Cortex of kidney (tissue), 1 donor: ENCODE results near the gene ATP5MC2.
"Not testable (repeated sequence)": the region's sequence is repeated elsewhere in the genome, so short reads cannot be mapped to it uniquely, and the experiment has no call there.

Experiments used
- DNase-seq: peaks from one replicate; lab custom pipeline; 2025; lab: John Stamatoyannopoulos, UW

Gene ATP5MC2

DNA sequence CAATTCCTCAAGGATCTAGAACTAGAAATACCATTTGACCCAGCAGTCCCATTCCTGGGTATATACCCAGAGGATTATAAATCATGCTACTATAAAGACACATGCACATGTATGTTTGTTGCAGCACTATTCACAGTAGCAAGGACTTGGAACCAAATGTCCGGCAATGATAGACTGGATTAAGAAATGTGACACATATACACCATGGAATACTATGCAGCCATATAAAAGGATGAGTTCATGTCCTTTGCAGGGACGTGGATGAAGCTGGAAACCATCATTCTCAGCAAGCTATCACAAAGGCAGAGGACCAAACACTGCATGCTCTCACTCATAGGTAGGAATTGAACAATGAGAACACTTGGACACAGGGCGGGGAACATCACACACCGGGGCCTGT, 29.6 kb downstream of the ATP5MC2 start:
- DNase-seq, result not testable (repeated sequence)

DNA sequence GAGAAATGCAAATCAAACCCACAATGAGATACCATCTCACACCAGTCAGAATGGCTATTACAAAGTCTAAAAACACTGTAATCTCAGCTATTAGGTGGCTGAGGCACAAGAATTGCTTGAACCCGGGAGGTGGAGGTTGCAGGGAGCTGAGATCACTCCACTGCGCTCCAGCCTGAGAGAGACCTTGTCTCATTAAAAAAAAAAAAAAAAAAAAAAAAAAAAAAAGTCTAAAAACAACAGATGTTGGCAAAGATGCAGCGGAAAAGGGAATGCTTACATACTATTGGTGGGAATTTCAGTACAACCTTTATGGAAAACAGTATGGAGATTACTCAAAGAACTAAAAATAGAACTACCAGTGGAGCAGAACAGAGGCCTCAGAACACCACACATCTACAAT, 30.7 kb downstream of the ATP5MC2 start:
- no peak for DNase-seq

DNA sequence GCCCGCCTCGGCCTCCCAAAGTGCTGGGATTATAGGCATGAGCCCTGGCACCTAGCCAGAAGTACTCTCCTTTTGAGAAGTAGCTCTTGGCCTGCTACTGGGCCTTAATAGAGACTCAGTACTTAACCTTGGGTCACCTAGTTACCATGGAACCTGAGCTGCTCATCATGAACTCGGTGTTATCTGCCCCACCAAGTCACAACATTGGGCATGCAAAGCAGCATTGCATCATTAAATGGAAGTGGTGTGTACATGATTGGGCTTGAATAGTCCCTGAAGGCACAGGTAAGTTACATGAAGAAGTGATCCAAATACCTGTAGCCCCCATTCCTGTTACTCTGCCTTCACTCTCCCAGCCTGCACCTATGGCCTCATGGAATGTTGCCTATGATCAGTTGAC, 31.8 kb downstream of the ATP5MC2 start:
- no peak for DNase-seq

DNA sequence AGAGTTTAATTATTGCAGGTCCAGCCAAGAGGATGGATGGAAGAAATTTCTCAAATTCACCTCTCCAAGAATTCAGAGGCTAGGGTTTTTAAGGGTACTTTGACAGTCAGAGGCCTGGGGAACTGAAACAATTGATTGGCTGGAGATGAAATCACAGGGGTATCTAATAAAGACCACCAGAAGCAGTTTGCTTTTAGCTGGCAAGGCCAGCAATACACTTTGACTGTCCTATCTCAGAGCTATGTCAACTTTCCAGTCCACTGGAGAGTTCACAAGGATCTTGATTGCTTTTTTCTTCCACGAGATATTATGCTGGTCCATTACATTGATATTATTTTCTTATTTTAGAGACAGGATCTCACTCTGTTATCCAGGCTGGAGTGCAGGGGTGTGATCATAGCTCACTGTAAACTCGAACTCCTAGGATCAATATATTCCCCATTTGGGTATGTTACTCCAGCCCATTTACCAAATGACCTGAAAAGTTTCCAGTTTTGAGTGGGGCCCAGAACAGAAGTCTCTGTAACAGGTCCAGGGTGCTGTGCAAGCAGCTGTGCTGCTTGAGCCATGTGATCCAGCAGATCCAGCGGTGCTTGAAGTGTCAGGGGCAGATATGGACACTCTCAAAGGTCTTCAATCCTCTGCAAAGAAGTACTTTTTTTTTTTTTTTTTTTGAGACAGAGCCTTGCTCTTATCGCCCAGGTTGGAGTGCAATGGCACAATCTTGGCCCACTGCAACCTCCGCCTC, 32.5 kb downstream of the ATP5MC2 start:
- no peak for DNase-seq

DNA sequence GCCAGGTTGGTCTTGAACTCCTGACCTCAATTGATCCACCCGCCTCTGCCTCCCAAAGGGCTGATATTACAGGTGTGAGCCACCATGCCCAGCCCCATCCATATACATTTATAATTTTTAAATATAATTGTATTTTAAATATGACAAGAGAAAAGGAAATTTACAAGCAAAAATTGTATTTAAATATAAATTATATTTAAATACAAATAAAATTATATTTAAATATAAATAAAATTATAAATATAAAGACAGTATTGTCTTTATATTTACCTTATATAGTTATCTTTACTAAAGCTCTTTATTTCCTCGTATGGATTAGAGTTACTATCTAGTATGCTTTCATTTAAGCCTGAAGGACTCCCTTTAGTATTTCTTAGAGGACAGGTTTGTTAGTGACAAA, 37.8 kb downstream of the ATP5MC2 start:
- DNase-seq, result no peak

DNA sequence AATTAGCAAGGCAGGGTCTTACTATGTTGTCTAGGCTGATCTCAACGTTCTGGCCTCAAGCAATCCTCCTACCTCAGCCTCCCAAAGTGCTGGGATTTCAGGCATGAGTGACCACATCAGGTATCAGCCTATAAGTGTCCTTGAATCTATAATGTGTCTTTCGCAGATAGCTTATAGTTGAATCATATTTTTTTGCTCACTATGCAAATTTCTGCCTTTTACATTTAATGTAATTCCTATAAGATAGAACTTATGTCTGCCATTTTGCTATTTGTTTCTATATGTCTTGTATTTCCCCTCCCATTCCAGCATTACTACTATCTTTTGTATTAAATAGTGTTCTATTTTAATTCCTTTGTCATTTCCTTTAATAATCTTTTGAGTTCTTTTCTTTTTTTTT, 39.2 kb downstream of the ATP5MC2 start:
- DNase-seq, result no peak

DNA sequence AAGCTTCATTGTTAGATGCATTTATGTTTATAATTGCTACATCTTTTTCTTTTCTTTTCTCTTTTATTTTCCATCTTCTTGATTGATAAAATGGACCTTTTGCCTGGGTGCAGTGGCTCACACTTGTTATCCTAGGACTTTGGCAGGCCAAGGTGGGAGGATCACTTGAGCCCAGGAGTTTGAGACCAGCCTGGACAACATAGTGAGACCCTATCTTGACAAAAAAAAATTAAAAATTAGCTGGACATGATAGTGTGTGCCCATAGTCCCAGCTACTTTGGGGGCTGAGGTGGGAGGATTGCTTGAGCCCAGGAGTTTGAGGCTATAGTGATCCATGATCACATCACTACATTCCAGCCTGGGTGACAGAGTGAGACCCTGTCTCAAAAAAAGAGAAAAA, 40.2 kb downstream of the ATP5MC2 start:
- not testable (repeated sequence) for DNase-seq

DNA sequence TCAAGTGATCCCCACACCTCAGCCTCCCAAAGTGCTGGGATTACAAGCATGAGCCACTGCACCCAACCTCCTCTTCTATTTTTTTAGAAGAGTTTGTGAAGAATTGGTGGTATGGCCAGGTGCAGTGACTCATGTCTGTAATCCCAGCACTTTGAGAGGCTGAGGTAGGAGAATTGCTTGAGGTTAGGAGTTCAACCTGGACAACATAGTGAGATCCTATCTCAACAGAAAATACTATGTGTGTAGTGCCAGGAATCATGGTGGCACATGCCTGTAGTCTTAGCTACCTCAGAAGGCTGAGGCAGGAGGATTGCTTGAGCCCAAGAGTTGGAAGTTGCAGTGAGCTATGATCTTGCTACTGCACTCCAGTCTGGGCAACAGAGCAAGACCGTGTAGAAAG, 44.2 kb downstream of the ATP5MC2 start:
- DNase-seq, result no peak

DNA sequence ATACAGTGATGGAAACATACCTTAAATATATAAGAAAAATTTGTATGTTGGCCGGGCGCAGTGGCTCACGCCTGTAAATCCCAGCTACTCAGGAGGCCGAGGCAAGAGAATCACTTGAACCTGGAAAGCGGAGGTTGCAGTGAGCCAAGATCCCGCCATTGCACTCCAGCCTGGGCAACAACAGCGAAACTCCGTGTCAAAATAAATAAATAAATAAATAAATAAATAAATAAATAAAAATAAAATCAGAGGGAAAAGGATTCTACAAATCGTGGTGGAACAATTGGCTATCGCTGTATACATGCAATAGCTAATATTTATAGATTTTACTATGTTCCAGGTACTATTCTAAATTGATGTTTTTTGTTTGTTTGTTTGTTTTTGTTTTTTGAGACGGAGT, 48.0 kb downstream of the ATP5MC2 start:
- no peak for DNase-seq

DNA sequence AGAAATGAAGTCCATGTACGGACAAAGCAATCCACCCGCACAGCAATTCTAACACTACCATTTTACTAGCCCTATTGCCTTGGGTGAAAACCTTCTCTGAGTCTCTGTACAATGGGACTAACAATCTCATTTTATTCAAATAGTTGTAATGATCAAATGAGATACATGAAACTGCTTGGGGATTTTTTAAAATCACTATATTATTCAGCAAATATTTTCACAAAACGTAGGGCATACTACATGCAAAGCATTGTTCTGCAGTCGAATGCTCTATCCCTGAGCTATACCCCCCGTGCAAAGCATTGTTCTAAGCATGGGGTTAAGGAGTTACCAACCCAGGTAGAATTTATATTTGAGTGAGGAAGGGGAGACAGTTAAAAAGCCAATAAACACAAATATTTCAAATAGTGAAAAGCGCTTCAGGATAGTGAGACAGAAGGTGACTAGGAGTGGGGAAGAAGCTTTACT, 49.1 kb downstream of the ATP5MC2 start:
- DNase-seq, result no peak

DNA sequence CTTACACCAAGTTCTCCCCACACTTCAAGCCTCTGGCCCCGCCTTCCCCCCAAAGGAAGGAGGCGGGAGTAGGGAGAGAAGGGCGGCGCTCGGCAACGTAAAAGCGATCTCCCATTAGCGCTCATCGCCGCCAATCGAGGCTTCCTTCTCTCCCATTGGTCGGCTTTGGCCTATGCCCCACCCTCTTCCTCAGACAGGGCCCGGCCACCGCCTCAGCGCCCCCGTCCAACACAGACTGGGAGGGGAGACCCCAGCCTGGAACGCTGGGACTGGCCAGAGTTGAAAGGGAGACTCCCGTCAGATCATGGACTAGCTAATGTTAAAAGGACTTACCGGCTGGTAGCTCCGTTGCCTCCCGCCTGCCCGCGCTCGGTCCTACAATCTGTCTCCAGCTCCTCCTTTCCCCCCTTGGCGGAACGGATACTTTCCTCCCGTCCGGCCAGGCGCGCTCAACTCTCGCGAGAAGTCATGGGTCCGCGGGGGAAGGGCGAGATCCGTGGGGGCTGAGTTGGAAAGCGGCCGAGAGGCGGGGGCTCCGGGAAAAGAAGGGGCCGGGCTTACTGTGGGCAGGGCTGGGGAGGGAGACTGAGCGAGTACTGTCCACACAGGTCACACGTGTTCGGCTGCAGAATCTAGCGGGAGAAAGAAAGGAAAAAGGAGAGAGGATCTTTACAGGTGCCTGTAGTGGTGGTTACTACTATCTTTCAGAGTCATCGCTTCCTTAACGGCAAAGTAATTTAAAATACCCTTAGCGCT, 49.8 kb downstream of the ATP5MC2 start, which contains the start of gene ATF7:
Gene ATF7 (minus strand): TSS at position 437 of the 756 bp plus-strand sequence. CDS start 25,382 bp downstream, outside the sequence.
- peak; percentile 89 for DNase-seq

DNA sequence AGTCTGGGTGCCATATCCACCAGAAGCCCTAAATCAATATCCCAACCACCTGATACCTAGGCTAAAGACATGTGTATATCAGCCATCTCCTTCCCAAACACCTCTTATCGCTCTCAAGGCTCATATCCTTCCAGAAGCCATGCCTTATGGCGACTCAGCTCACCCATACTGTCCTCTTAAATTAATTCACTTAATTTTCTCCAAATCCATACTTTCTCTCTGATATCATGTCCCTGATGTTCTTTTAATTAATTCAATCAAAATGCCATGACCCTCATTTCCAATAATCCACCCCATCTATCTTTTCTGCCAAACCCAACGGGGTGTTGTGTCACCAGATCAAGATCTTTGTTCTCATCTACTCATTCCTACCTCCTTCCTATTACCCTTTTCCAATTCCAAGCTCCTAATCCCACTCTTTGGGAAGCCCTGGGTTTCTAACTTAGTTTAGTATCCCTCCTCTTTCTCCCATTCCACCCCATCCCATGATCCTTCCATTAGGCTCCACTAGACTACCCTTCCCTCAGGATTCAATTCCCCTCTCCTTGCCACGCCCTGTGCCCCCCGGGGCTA, 50.4 kb downstream of the ATP5MC2 start:
- no peak for DNase-seq

DNA sequence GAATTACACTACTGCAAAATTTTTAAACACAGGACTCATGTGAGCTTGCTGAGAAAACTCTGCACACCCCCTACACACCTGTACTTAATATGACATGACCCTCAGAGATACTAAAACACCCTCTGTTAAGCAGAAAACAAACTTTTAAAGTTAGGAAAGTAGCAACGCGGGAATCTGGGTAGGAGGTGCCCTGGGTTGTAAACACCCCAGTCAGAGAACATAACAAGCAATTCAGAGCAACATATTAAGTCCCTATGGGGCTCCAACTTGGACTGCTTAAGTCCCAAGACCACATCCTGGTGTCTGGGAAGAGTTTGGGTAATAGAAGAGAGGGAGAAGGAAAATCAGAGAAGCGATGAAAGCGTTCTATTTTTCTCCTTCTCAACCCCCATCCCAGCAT, 50.9 kb downstream of the ATP5MC2 start:
- DNase-seq, result no peak

DNA sequence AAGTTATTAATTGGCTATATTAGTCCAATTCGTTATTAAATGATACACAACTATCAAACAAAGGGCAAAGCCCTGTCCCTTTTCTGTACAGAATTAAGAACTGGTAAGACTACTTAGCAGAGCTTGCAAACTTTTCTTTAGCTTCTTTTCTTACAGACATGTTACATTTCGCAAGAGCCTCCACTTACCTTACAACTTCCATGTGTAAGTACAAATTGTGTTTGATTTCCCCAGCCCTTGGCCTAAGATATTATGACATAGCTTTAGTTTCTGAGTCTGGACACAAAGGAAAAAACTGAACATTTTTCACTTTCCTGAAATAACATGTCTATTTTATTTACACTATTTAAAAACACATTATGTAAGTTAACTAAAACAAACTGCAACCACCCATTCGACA, 51.4 kb downstream of the ATP5MC2 start:
- DNase-seq, result no peak

DNA sequence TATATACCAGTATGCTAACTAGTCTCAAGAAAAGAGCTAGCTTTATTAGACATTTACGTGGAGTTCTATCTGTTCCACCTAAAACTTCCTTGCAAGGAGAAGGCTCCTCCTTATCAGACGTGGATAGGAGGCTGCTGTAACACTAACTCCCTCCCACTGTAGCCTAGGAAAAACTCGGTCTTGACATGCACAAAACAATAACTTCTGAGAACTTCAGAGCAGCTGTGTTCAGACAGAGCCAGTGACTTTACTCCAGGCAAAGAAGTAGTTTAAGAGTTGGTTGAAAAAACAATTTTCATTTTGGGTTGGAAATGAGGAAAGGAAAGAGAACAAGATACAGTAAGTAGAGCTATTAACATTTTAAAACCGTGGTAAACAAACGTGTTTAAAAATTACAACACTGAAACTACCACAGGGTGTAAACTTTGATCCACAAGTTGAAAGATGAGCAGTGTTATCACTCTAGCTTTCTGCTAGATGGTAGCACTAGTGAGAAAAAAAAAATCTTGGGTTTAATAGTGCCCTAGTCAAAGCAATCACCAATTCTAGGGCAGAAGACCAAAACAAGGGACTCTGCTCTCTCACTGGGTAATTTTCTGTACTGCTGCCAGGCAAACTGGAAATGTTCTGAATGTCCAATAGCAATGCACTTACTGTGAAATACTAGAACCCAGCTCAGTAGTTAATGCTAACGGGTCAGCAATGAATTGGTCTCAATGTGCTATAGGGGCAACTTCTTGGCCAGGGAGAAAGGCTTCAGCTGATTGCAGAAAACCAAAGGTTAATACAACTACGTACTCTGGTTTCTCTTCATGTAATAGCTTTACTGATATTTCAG, 52.1 kb downstream of the ATP5MC2 start:
- DNase-seq, result no peak

DNA sequence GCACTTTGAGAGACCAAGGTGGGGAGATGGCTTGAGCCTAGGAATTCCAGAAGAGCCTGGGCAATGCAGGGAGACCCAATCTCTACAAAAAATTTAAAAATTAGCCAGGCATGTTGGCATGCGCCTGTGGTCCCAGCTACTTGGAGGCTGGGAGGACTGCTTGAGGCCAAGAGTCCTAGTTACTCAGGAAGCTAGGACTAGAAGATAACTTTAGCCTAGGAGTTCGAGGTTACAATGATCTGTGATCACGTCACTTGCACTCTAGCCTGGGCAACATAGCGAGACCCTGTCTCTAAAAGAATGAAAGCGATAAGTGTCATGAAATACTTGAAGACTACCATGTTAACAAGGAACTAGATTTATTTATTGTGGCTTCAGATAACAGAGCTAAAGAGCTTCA, 53.2 kb downstream of the ATP5MC2 start:
- DNase-seq, result no peak

DNA sequence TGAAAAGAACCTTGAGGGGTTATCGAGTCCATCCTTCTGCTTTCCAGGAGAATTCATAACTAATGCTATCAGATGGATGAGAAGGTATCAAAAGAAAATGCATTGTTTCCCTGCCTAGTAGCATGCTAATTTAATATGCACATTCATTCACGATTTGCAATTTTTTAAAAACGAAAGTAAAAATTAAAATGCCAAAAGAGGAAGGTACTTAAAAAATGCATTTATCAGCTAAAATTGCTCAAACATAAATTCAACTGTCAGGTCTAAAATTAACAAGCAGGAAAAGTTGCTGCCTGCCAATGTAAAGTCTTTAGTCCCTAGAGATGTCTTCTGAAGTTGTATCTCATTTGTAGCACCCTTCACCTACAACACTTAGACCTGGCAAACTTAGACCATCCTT, 57.6 kb downstream of the ATP5MC2 start:
- no peak for DNase-seq

DNA sequence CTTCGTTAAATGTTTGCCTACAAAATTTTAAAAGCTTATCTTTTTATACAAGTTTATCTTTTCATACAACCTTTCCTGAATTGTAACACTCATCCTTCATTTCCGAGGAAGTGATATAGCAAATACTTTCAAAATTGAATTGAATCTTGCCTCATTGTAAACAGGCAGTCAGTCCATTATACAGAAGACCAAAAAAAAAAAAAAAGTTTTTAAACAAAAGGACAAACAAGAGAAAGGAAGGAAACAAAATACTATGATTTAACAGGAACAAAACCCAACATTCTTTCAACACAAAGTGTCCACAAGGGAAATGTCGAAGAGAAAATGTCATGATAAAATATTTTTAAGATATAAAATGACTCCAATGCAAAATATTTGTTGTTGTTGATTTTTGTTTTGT, 58.2 kb downstream of the ATP5MC2 start:
- DNase-seq, result no peak

DNA sequence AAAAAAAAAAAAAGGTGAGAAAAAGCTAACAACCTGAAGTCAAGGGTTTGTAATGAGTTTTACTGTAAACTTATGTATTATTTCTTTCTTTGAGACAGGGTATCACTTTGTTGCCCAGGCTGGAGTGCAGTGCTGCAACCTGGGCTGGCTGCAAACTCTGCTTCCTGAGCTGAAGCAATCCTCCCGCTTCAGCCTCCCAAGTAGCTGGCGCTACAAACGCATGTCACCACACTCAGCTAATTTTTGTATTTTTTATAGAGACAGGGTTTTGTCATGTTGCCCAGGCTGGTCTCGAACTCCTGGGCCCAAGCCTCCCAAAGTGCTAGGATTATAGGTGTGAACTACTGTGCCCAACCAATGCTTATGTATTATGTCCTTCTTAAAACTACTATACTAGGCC, 58.9 kb downstream of the ATP5MC2 start:
- no peak for DNase-seq
